CD8-positive, alpha-beta memory T cell (primary cell): Measurements from ENCODE around the gene STPG1. TPM values are rescaled to one million over a fixed set of nuclear protein-coding genes. Genes with fewer than 3 reads are reported as not detected.

Experiments
- CTCF ChIA-PET: fragments of 350-600 bp; sonication (Branson Sonifier 250); formaldehyde crosslinking; loops from one replicate; lab custom pipeline; 2021; ENCODE audit warnings: antibody characterized with exemption; lab: Charles Lee
- POLR2A ChIA-PET: fragments of 350-600 bp; sonication (Branson Sonifier 250); formaldehyde crosslinking; loops from one replicate; lab custom pipeline; 2021; ENCODE audit warnings: antibody characterized with exemption; lab: Charles Lee
- DNase-seq, 5 donors: peaks; one replicate each; pipeline versions ENCODE4 v3.0.0 to v3.0.0-alpha.2; 2020 to 2022; ENCODE audit warnings: mixed read lengths in 1 of 5
- H3K27ac ChIP-seq: one replicate; pipeline ENCODE4 v1.7.0; 2013; ENCODE audit warnings: low read depth, mild to moderate bottlenecking, low read length, moderate library complexity
- H3K27me3 ChIP-seq: 2 replicates; pipeline ENCODE4 v1.7.0; 2013; ENCODE audit warnings: low read length, mild to moderate bottlenecking; ENCODE audit not compliant: insufficient read depth, poor library complexity, severe bottlenecking
- H3K36me3 ChIP-seq: 2 replicates; pipeline ENCODE4 v1.7.0; 2013; ENCODE audit warnings: mild to moderate bottlenecking, low read length, moderate library complexity; ENCODE audit not compliant: insufficient read depth
- H3K4me1 ChIP-seq: 2 replicates; pipeline ENCODE4 v1.7.0; 2013; ENCODE audit warnings: mild to moderate bottlenecking, low read length, moderate library complexity; ENCODE audit not compliant: insufficient read depth
- H3K4me3 ChIP-seq: 2 replicates; pipeline ENCODE4 v1.7.0; 2013; ENCODE audit warnings: mild to moderate bottlenecking, low read length
- H3K9me3 ChIP-seq: 2 replicates; pipeline ENCODE4 v1.7.0; 2013; ENCODE audit warnings: mild to moderate bottlenecking, low read length
- H3K27ac Mint-ChIP-seq, 8 donors: one replicate each; pipeline ENCODE4 v1.8.0; 2020 to 2021; ENCODE audit warnings: mixed read lengths in 8 of 8, mild to moderate bottlenecking in 6 of 8, inconsistent platforms in 3 of 8, moderate library complexity in 3 of 8
- H3K27me3 Mint-ChIP-seq, 2 donors: one replicate each; pipeline ENCODE4 v1.8.0; 2020 to 2021; ENCODE audit warnings: mixed read lengths in 2 of 2, mild to moderate bottlenecking in 1 of 2, moderate library complexity in 1 of 2
- H3K36me3 Mint-ChIP-seq, 3 donors: one replicate each; pipeline ENCODE4 v1.8.0; 2020 to 2021; ENCODE audit warnings: mixed read lengths in 3 of 3, inconsistent platforms in 1 of 3, mild to moderate bottlenecking in 1 of 3
- H3K4me1 Mint-ChIP-seq, 3 donors: one replicate each; pipeline ENCODE4 v1.8.0; 2020 to 2021; ENCODE audit warnings: mixed read lengths in 3 of 3, inconsistent platforms in 1 of 3, mild to moderate bottlenecking in 1 of 3
- H3K4me3 Mint-ChIP-seq, 7 donors: one replicate each; pipeline ENCODE4 v1.8.0; 2020 to 2021; ENCODE audit warnings: mixed read lengths in 7 of 7, mild to moderate bottlenecking in 6 of 7, moderate library complexity in 4 of 7, inconsistent platforms in 2 of 7
- H3K9me3 Mint-ChIP-seq, 5 donors: one replicate each; pipeline ENCODE4 v1.8.0; 2020 to 2022; ENCODE audit warnings: mixed read lengths in 5 of 5, mild to moderate bottlenecking in 3 of 5, moderate library complexity in 2 of 5, inconsistent platforms in 1 of 5
- polyA plus RNA-seq: library from polyadenylated mRNA; unstranded; fragments of 300-500 nt; fragmentation: Illumina TruSeq; gene quantifications from one replicate; pipeline ENCODE4 v1.2.3, GENCODE V29; 2021
- total RNA-seq, 2 experiments: library from RNA; stranded (reverse); gene quantifications; one replicate each; pipeline ENCODE4 v1.2.3, GENCODE V29; 2021

Gene STPG1
- total and polyA plus RNA-seq, 3 experiments from 2014 or later: 4.9 to 5.6 (median 5.1) TPM

DNA sequence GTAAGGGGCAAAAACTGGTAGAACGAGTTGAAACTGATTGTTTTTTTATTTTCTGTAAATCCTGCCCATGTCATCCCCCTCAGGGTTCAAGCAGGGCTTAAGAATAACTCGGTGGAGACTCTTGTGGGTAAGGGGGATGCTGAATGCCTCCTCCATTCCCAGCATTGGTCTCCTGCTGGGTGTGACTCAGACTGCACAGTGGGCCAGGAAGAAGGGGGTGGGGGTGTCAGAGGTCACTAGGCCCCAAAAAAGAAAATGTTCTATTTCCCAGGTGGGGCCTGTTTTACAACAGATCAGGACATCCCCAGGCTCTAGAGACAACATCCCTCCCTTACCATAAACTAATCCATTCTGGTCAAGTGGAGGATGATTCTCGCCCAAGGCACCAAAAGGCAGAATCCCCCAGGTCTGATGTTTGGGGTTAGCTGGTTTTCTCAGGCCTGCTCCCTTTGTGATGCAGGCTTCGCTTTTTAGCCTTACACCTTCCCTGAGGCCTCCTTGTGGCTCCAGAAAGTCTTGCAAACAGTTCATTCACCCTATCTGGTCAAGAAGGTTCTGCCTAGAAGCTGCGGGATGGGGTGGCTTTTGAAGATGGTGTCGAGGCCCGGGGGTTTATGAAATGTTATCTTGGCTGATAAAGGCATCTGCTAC, 105.1 kb downstream of the STPG1 start:
- DNase-seq: no peak
- POLR2A ChIA-PET: no interaction called here
- CTCF ChIA-PET: interaction anchor here (1.3 kb wide), 1 partner anchor 14 kb away, joined by 3 read pairs; no protein-coding TSS in a partner anchor
- no peak overlapping the region for H3K4me3 ChIP-seq
- H3K36me3 ChIP-seq: no peaks in the 10 kb centered on the region
- Mint-ChIP-seq H3K27ac (peak overlapping the region in 1 of 8 donors; percentile 10), H3K9me3 (no peaks in the 10 kb centered on the region), H3K36me3 (no peaks in the 10 kb centered on the region), H3K27me3 (peaks cover 19 to 27% of the 10 kb centered on the region in 2 donors), H3K4me3 (no peak overlapping the region), H3K4me1 (no peaks in the 10 kb centered on the region)
- no peaks in the 10 kb centered on the region for H3K4me1 ChIP-seq
- no peak overlapping the region for H3K27ac ChIP-seq
- no peaks in the 10 kb centered on the region for H3K27me3 ChIP-seq
- no peaks in the 10 kb centered on the region for H3K9me3 ChIP-seq

Other genes starting within 250 kb of the STPG1 start
- gene IFNLR1, start 226.5 kb downstream of the STPG1 start, total RNA-seq: 1 to 10 TPM; 5.4 to 6.1 TPM
- 3.1 TPM for gene IFNLR1, start 226.5 kb downstream of the STPG1 start, polyA plus RNA-seq
- gene GRHL3, start 94.4 kb downstream of the STPG1 start, total RNA-seq: under 1 TPM; 0.13 to 0.29 TPM
- gene GRHL3, start 94.4 kb downstream of the STPG1 start, polyA plus RNA-seq: not detected
- 10 to 100 TPM; 31.3 to 33.2 TPM for gene NIPAL3, start 2.0 kb upstream of the STPG1 start, total RNA-seq
- 55.5 TPM for gene NIPAL3, start 2.0 kb upstream of the STPG1 start, polyA plus RNA-seq
- 10 to 100 TPM; 62.6 to 64.0 TPM for gene RCAN3, start 89.1 kb upstream of the STPG1 start, total RNA-seq
- 66.7 TPM for gene RCAN3, start 89.1 kb upstream of the STPG1 start, polyA plus RNA-seq
- gene NCMAP, start 142.3 kb upstream of the STPG1 start, total RNA-seq: under 1 TPM in 1 of 2 experiments, not detected in 1; 0.04 TPM
- not detected for gene NCMAP, start 142.3 kb upstream of the STPG1 start, polyA plus RNA-seq
- gene SRRM1, start 229.5 kb upstream of the STPG1 start, total RNA-seq: 100 to 1,000 TPM; 226 to 244 TPM
- 239 TPM for gene SRRM1, start 229.5 kb upstream of the STPG1 start, polyA plus RNA-seq